Endothelial cell of coronary artery (primary cell): ENCODE results near the gene JCAD. TPM values are rescaled to one million over a fixed set of nuclear protein-coding genes. Genes with fewer than 3 reads are reported as not detected.

Experiments used
- total RNA-seq: library from RNA; depleted of rRNA; stranded (reverse); fragments of >200 nt; gene quantifications from 2 replicates; pipeline ENCODE4 v1.2.3, GENCODE V29; 2014

The JCAD gene
- 44.5 and 52.4 TPM in 2 replicates for total RNA-seq

GRCh38 chr10:30059209-30060107, at the start of gene JCAD:
Gene JCAD (minus strand): TSS chr10:30059586. CDS start chr10:30047812, 11,774 bp downstream.

